GM19468 (cell line): Measurements from ENCODE around the gene GTF2F2.

Experiments used
- ATAC-seq: cut with Tn5 transposase; IDR thresholded peaks from one replicate; pipeline ENCODE4 v1.9.1; 2021; ENCODE audit warnings: mild to moderate bottlenecking, moderate library complexity, moderate number of reproducible peaks; ENCODE audit not compliant: unreplicated experiment; ENCODE audit errors: extremely low read depth

The GTF2F2 gene

GRCh38 chr13:45328661-45329111 is 208.4 kb downstream of the GTF2F2 start:
- ATAC-seq: no peak

- no peak for ATAC-seq
Observed at GRCh38 chr13:45331123-45331619, 210.9 kb downstream of the GTF2F2 start.

- no peak for ATAC-seq
Observed at GRCh38 chr13:45331692-45332035, 211.4 kb downstream of the GTF2F2 start.

- ATAC-seq: no peak
Observed at GRCh38 chr13:45332036-45332830, 211.9 kb downstream of the GTF2F2 start.

- ATAC-seq: no peak
Observed at GRCh38 chr13:45332831-45333219, 212.5 kb downstream of the GTF2F2 start.

- no peak for ATAC-seq
Observed at GRCh38 chr13:45333251-45333976, 213.1 kb downstream of the GTF2F2 start.
